Esophagus squamous epithelium (tissue), 5 donors: Measurements from ENCODE around the gene SRGAP3. TPM values are rescaled to one million over a fixed set of nuclear protein-coding genes. Genes with fewer than 3 reads are reported as not detected.

ENCODE experiments used
- DNase-seq: peaks from one replicate; lab custom pipeline; 2025; lab: John Stamatoyannopoulos, UW
- H3K27ac ChIP-seq, 4 donors: fragments of 200-600 bp; sonication (generic); one replicate each; pipeline ENCODE4 v1.5.1; 2016 to 2019; ENCODE audit warnings: mild to moderate bottlenecking in 1 of 4
- H3K27me3 ChIP-seq, 4 donors: fragments of 200-600 bp; sonication (generic); 1 replicate in 3 of 4; 2 replicates in 1 of 4; pipeline versions ENCODE4 v1.5.1 to v1.6.0; 2017 to 2021; ENCODE audit warnings: antibody characterized with exemption in 1 of 4
- H3K36me3 ChIP-seq, 3 donors: fragments of 200-600 bp; sonication (generic); one replicate each; pipeline ENCODE4 v1.5.1; 2016 to 2019
- H3K4me1 ChIP-seq, 3 donors: fragments of 200-600 bp; sonication (generic); one replicate each; pipeline ENCODE4 v1.5.1; 2017 to 2019
- H3K4me3 ChIP-seq, 4 donors: fragments of 200-600 bp; sonication (generic); 1 replicate in 3 of 4; 2 replicates in 1 of 4; pipeline ENCODE4 v1.5.1; 2016 to 2019; ENCODE audit warnings: mild to moderate bottlenecking in 2 of 4, moderate library complexity in 1 of 4
- H3K9me3 ChIP-seq, 3 donors: fragments of 200-600 bp; sonication (generic); one replicate each; pipeline ENCODE4 v1.5.1; 2016 to 2019
- CTCF ChIP-seq, 6 experiments: fragments of 450-650 bp in 4 of 6; fragments of 200-600 bp in 2 of 6; sonication (generic) in 2 of 6; IDR thresholded peaks; one replicate each; pipeline ENCODE4 v1.5.1; 2016 to 2019; ENCODE audit warnings: antibody characterized with exemption in 6 of 6, mild to moderate bottlenecking in 4 of 6, moderate library complexity in 4 of 6
- POLR2A ChIP-seq, 4 donors: fragments of 450-650 bp; IDR thresholded peaks; one replicate each; pipeline ENCODE4 v1.6.1; 2017; ENCODE audit warnings: antibody characterized with exemption in 4 of 4, mild to moderate bottlenecking in 4 of 4, moderate library complexity in 3 of 4
- whole genome bisulfite sequencing, 2 donors: methylation state at CpG; one replicate each; pipeline ENCODE4 v1.1.5; 2018; 5-methylcytosine and 5-hydroxymethylcytosine counted together
- intact Hi-C: fragments of 100-400 bp; cut with DNase I; formaldehyde crosslinking; loops from one replicate; pipeline ENCODE4 v1.15.0; 2022
- total RNA-seq, 4 donors: library from RNA; depleted of rRNA; stranded (reverse); fragments of >200 nt; gene quantifications; one replicate each; pipeline ENCODE4 v1.1.0, GENCODE V29; 2016
- donor health status: DM: yes; HTN: yes; CAD: no.

Gene SRGAP3
- total RNA-seq, 4 donors from 2014 or later: 4.0 to 15.8 (median 6.6) TPM

- no peak for DNase-seq
- H3K36me3 ChIP-seq: no peaks in the 10 kb centered on the region
- H3K27ac ChIP-seq: no peak overlapping the region
- H3K9me3 ChIP-seq: no peaks in the 10 kb centered on the region
- intact Hi-C loops: no loop called here
- TF ChIP-seq CTCF (IDR thresholded peaks at IDR 0.05) (no peak), POLR2A (IDR thresholded peaks at IDR 0.05) (no peak)
- H3K4me3 ChIP-seq: no peak overlapping the region
- peaks cover 0 to 14% (median 3%) of the 10 kb centered on the region in 3 donors for H3K4me1 ChIP-seq
- H3K27me3 ChIP-seq: no peaks in the 10 kb centered on the region
- WGBS, 2 donors: 59 to 63% methylated on average over 6 of the region's 6 CpGs
Observed at GRCh38 chr3:9223672-9224071, 25.8 kb downstream of the SRGAP3 start.

GRCh38 chr3:9222956-9223639, 26.3 kb downstream of the SRGAP3 start:
- Histone ChIP-seq H3K27me3 (no peaks in the 10 kb centered on the region), H3K9me3 (no peaks in the 10 kb centered on the region), H3K36me3 (no peaks in the 10 kb centered on the region), H3K27ac (no peak overlapping the region), H3K4me1 (peaks cover 0 to 14% (median 3%) of the 10 kb centered on the region in 3 donors), H3K4me3 (no peak overlapping the region)
- intact Hi-C loops: no loop called here
- 91 to 94% methylated on average over 1 to 2 of the region's 2 CpGs for WGBS, 2 donors
- no peak for DNase-seq
- TF ChIP-seq CTCF (IDR thresholded peaks at IDR 0.05) (no peak), POLR2A (IDR thresholded peaks at IDR 0.05) (no peak)

- no peak for TF ChIP-seq POLR2A (IDR thresholded peaks at IDR 0.05)
- TF ChIP-seq CTCF (IDR thresholded peaks at IDR 0.05): no peak
- Histone ChIP-seq H3K4me3 (no peak overlapping the region), H3K27ac (no peak overlapping the region), H3K4me1 (peaks cover 0 to 14% (median 3%) of the 10 kb centered on the region in 3 donors), H3K9me3 (no peaks in the 10 kb centered on the region), H3K36me3 (no peaks in the 10 kb centered on the region), H3K27me3 (no peaks in the 10 kb centered on the region)
- no peak for DNase-seq
- 52 to 100% methylated on average over 2 of the region's 2 CpGs for WGBS, 2 donors
- intact Hi-C loops: no loop called here
Observed at GRCh38 chr3:9222049-9222448, 27.4 kb downstream of the SRGAP3 start.

GRCh38 chr3:9218514-9218846, 31.0 kb downstream of the SRGAP3 start:
- H3K36me3 ChIP-seq: no peaks in the 10 kb centered on the region
- H3K4me1 ChIP-seq: no peaks in the 10 kb centered on the region
- H3K27me3 ChIP-seq: no peaks in the 10 kb centered on the region
- 93 to 96% methylated on average over 3 of the region's 3 CpGs for WGBS, 2 donors
- intact Hi-C loops: no loop called here
- TF ChIP-seq POLR2A (IDR thresholded peaks at IDR 0.05) (no peak), CTCF (IDR thresholded peaks at IDR 0.05) (no peak)
- no peak overlapping the region for H3K27ac ChIP-seq
- H3K9me3 ChIP-seq: no peaks in the 10 kb centered on the region
- H3K4me3 ChIP-seq: no peak overlapping the region
- DNase-seq: no peak

- DNase-seq: no peak
- H3K27me3 ChIP-seq: no peaks in the 10 kb centered on the region
- H3K36me3 ChIP-seq: no peaks in the 10 kb centered on the region
- H3K27ac ChIP-seq: no peak overlapping the region
- TF ChIP-seq CTCF (IDR thresholded peaks at IDR 0.05) (no peak), POLR2A (IDR thresholded peaks at IDR 0.05) (no peak)
- no peak overlapping the region for H3K4me3 ChIP-seq
- no peaks in the 10 kb centered on the region for H3K9me3 ChIP-seq
- WGBS, 2 donors: 73 to 85% methylated on average over 6 to 8 of the region's 8 CpGs
- intact Hi-C loops: no loop called here
- no peaks in the 10 kb centered on the region for H3K4me1 ChIP-seq
Observed at GRCh38 chr3:9217784-9218513, 31.5 kb downstream of the SRGAP3 start.
